Mononuclear cell (primary cell): ENCODE results near the gene MDFI. TPM values are rescaled to one million over a fixed set of nuclear protein-coding genes. Genes with fewer than 3 reads are reported as not detected.

Experiments
- H3K27me3 ChIP-seq: 2 replicates; pipeline ENCODE4 v1.6.0; 2011; ENCODE audit warnings: low read length, control low read depth; ENCODE audit not compliant: insufficient read depth
- H3K4me1 ChIP-seq: 2 replicates; pipeline ENCODE4 v1.5.1; 2011; ENCODE audit warnings: mild to moderate bottlenecking, low read length, control low read depth; ENCODE audit not compliant: insufficient read depth
- H3K4me3 ChIP-seq: 2 replicates; pipeline ENCODE4 v1.5.1; 2011; ENCODE audit warnings: mild to moderate bottlenecking, low read length, moderate library complexity
- H3K9me3 ChIP-seq: 2 replicates; pipeline ENCODE4 v1.5.1; 2011; ENCODE audit warnings: low read depth, mild to moderate bottlenecking, control low read depth, low read length
- total RNA-seq: library from RNA; depleted of rRNA; stranded (reverse); fragments of >200 nt; gene quantifications from one replicate; pipeline ENCODE4 v1.2.3, GENCODE V29; 2012

Gene MDFI
- total RNA-seq, 1 donor = not detected

- H3K27me3 ChIP-seq = no peaks in the 10 kb centered on the region
- H3K4me3 ChIP-seq = no peak overlapping the region
- peaks cover 36% of the 10 kb centered on the region for H3K4me1 ChIP-seq
- no peaks in the 10 kb centered on the region for H3K9me3 ChIP-seq
Measured at GRCh38 chr6:41702089-41702745, 63.9 kb downstream of the MDFI start.

- Histone ChIP-seq H3K9me3 (no peaks in the 10 kb centered on the region), H3K27me3 (no peaks in the 10 kb centered on the region), H3K4me1 (peaks cover 43% of the 10 kb centered on the region), H3K4me3 (no peak overlapping the region)
Measured at GRCh38 chr6:41702771-41703494, 64.7 kb downstream of the MDFI start.

Other genes with a start within 250 kb of the MDFI start
- 3.5 TPM for gene FOXP4, start 92.1 kb upstream of the MDFI start, total RNA-seq
- gene TFEB, start 97.1 kb downstream of the MDFI start, total RNA-seq = 18.1 TPM
- gene PGC, start 108.9 kb downstream of the MDFI start, total RNA-seq = 0.10 TPM
- 2.1 TPM for gene FRS3, start 141.4 kb downstream of the MDFI start, total RNA-seq
- gene PRICKLE4, start 142.3 kb downstream of the MDFI start, total RNA-seq = 0.31 TPM
- 56.3 TPM for gene TOMM6, start 149.2 kb downstream of the MDFI start, total RNA-seq